WTC11 (cell line): ENCODE measurements around the gene CARD19.

Source experiments
- CBFB ChIP-seq: sonication (generic); formaldehyde crosslinking; IDR thresholded peaks from 2 replicates; pipeline ENCODE4 v1.8.1; 2022; ENCODE audit warnings: mild to moderate bottlenecking, low read depth, missing genetic modification reagents
- CREB1 ChIP-seq: sonication (generic); formaldehyde crosslinking; IDR thresholded peaks from 2 replicates; pipeline ENCODE4 v1.8.0; 2023; ENCODE audit warnings: mild to moderate bottlenecking, missing genetic modification reagents
- CTCF ChIP-seq: fragments of 200-600 bp; IDR thresholded peaks from 2 replicates; pipeline ENCODE4 v1.8.0; 2022; ENCODE audit warnings: antibody characterized with exemption
- MAX ChIP-seq: sonication (generic); formaldehyde crosslinking; IDR thresholded peaks from 2 replicates; pipeline ENCODE4 v1.8.0; 2022; ENCODE audit warnings: mild to moderate bottlenecking, missing genetic modification reagents
- MLX ChIP-seq: sonication (generic); formaldehyde crosslinking; IDR thresholded peaks from 2 replicates; pipeline ENCODE4 v1.8.1; 2023; ENCODE audit warnings: mild to moderate bottlenecking, missing genetic modification reagents, moderate library complexity
- USF2 ChIP-seq: sonication (generic); formaldehyde crosslinking; IDR thresholded peaks from 2 replicates; pipeline ENCODE4 v1.8.1; 2023; ENCODE audit warnings: mild to moderate bottlenecking, missing genetic modification reagents, moderate library complexity
- ZMAT4 ChIP-seq: fragments of 250-450 bp; sonication (Bioruptor Pico); IDR thresholded peaks from 2 replicates; pipeline ENCODE4 v1.9.0; 2021; ENCODE audit warnings: mild to moderate bottlenecking
- ZNF121 ChIP-seq: sonication (generic); formaldehyde crosslinking; IDR thresholded peaks from 2 replicates; pipeline ENCODE4 v1.8.0; 2023; ENCODE audit warnings: missing genetic modification reagents
- ZNF263 ChIP-seq: sonication (generic); formaldehyde crosslinking; IDR thresholded peaks from 2 replicates; pipeline ENCODE4 v1.8.1; 2022; ENCODE audit warnings: low read depth, mild to moderate bottlenecking, moderate library complexity, missing genetic modification reagents
- ZNF425 ChIP-seq: fragments of 250-450 bp; sonication (Bioruptor Pico); conservative IDR thresholded peaks from 2 replicates; pipeline ENCODE4 v1.9.0; 2021; ENCODE audit warnings: mild to moderate bottlenecking

GRCh38 chr9:93148721-93149120 lies 52.7 kb downstream of the CARD19 start:
- TF ChIP-seq CTCF (no peak), MLX (CRISPR knock-in tag) (no peak), ZMAT4 (CRISPR knock-in tag) (no peak), ZNF425 (CRISPR knock-in tag) (no peak), ZNF121 (CRISPR knock-in tag) (no peak), MAX (CRISPR knock-in tag) (no peak), USF2 (no peak), ZNF263 (CRISPR knock-in tag) (no peak), CREB1 (CRISPR knock-in tag) (no peak), CBFB (CRISPR knock-in tag) (no peak)
